GM18498 (cell line): ENCODE data around the gene SNURF.
A peak's percentile ranks its signal among the peaks of the same experiment; 100 is the strongest.
"Not testable (repeated sequence)": the region's sequence is repeated elsewhere in the genome, so short reads cannot be mapped to it uniquely, and the experiment has no call there.

Source experiments
- ATAC-seq: cut with Tn5 transposase; IDR thresholded peaks from one replicate; pipeline ENCODE4 v1.9.1; 2021; ENCODE audit warnings: mild to moderate bottlenecking, moderate library complexity; ENCODE audit not compliant: unreplicated experiment

The SNURF gene, protein sequence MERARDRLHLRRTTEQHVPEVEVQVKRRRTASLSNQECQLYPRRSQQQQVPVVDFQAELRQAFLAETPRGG

GRCh38 chr15:24954783-24955530 is at the start of gene SNURF, which contains the start of gene SNRPN:
SNURF (plus strand) TSS chr15:24954987; CDS start chr15:24955049, 62 bp downstream.
SNRPN (plus strand) TSS chr15:24954987; CDS start chr15:24974454, 19,467 bp downstream.
- peak; percentile 67 for ATAC-seq

- no peak for ATAC-seq
Observed at GRCh38 chr15:24916305-24917009, 38.3 kb upstream of the SNURF start.

DNA sequence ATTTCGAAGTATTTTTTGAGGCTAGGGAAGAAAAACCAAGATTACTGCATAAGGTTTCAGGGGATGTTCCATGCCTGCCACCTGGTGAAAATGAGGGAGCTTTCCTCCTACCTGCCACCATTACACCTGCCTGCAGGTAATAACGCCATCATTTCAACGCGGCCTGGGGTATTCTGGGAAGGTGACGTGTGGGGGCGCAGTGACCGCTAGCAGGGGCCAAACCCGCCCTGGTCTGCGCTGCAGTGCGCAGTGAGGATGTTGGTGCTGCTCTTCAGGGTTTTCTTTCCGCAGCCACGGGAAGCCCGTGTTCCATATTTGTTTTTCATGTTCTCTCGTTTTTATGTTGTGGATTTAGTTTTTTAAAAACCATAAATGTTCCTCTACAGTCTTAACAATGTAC is 37.4 kb upstream of the SNURF start:
- ATAC-seq, result no peak

GRCh38 chr15:24919446-24919845 is 35.3 kb upstream of the SNURF start:
- ATAC-seq, result no peak

DNA sequence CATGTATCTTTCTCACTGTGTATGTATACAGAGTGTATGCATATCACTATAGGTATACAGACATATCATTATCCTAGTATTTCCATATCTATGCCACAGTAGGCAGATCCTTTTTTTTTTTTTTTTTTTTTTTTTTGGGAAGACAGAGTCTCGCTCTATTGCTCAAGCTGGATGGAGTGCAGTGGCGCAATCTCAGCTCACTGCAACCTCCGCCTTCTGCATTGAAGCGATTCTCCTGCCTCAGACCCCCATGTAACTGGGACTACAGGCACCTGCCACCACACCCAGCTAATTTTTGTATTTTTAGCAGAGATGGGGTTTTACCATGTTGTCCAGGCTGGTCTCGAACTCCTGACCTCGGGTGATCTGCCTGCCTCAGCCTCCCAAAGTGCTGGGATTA is 32.0 kb upstream of the SNURF start:
- ATAC-seq, result not testable (repeated sequence)

GRCh38 chr15:24924153-24924552 is 30.6 kb upstream of the SNURF start:
- ATAC-seq, result no peak

- ATAC-seq, result no peak
Observed at GRCh38 chr15:24924621-24925020, 30.2 kb upstream of the SNURF start.

DNA sequence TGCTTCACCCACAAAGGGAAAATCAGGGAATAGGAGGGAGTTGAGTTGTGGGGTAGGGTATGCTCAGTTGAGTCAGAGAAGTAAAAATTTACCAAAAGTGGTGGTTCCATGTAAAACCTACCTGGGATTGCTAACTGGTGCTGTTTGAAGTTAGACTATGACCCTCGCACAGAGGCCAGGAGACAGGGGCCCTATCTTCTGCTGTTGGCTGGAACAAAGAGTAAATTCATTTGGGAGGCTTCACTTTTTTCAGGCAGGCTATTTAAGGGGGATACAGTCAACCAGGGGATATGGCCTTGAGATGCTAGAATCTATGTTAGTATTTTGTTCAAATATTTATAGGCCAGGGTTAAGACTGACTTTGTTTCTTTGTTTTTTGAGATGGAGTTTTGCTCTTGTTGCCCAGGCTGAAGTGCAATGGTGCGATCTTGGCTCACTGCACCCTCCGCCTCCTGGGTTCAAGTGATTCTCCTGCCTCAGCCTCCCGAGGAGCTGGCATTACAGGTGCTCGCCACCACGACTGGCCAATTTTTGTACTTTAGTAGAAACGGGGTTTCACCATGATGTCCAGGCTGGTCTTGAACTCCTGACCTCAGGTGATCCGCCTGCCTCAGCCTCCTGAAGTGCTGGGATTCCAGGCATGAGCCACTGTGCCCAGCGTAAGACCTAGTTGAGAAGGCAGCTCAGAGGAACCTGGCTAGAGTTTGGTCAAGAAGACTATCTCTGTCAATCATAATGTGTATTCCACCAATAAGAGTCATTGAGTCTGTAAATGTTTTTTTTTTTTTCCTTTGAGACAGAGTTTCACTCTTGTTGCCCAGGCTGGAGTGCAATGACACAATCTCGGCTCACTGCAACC is 22.7 kb upstream of the SNURF start:
- not testable (repeated sequence) for ATAC-seq

GRCh38 chr15:24933716-24934115 is 21.1 kb upstream of the SNURF start:
- ATAC-seq, result no peak

- not testable (repeated sequence) for ATAC-seq
Observed at GRCh38 chr15:24938224-24938623, 16.6 kb upstream of the SNURF start.

DNA sequence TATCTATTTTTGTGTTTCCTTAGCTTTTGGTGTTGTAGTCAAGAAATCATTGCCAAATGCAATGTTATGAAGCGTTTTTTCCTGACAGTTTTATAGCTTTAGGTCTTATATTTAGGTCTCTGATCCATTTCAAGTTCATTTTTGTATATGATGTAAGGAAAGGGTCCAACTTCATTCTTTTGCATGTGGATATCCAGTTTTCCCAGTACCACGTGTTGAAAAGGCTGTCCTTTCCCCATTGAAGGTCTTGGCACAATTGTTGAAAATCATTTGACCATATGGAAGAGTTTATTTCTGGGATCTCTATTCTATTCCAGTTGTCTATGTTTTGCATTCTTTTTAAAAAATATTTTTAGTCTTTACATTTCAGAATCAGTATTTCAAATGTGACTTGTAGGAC is 14.6 kb upstream of the SNURF start:
- no peak for ATAC-seq

GRCh38 chr15:24943361-24943760 is 11.4 kb upstream of the SNURF start:
- no peak for ATAC-seq

- ATAC-seq, result no peak
Observed at GRCh38 chr15:24944954-24945353, 9.8 kb upstream of the SNURF start.

DNA sequence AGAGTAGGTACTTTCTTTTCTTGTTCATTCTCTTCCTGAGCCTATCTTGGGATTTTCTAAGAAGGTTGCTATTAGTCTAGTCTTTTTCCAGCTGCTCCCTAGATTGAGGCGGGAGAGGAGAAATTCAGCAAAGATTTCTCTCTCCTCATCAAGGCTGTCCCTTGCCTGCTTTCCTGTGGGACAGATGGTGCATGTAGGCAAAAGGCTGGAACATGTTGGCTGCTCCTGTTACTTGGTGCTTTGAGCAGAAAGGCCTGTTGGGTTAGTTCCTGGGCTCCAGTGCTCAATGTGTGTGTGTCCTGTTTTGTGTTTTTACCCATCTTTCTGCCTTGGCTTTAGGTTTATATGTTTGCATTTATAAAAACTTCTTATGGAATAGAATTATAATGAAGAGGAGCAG is 9.1 kb upstream of the SNURF start:
- no peak for ATAC-seq

GRCh38 chr15:24948495-24948894 is 6.3 kb upstream of the SNURF start:
- no peak for ATAC-seq

DNA sequence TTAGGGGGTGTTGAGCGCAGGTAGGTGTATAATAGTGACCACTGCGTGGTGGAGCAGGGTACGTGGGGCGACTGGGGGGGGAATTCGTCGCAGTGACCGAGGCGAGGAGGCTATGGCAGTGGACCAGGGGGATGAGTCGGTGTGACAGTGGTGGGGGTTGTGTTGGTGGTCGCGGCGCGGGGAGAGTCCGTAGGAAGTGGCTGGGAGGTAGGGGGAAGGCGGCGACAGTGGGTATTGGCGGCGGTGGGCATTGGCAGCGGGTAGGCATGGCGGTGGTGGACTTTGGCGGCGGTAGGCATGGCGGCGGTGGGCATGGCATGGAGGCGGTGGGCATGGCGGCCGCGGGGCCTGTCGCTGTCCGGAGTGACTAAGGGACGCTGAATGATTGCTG is 739 bp downstream of the SNURF start:
- no peak for ATAC-seq

GRCh38 chr15:24956111-24956838 is 1.5 kb downstream of the SNURF start:
- ATAC-seq, result peak; percentile 84

- no peak for ATAC-seq
Observed at GRCh38 chr15:24957691-24958090, 2.9 kb downstream of the SNURF start.

DNA sequence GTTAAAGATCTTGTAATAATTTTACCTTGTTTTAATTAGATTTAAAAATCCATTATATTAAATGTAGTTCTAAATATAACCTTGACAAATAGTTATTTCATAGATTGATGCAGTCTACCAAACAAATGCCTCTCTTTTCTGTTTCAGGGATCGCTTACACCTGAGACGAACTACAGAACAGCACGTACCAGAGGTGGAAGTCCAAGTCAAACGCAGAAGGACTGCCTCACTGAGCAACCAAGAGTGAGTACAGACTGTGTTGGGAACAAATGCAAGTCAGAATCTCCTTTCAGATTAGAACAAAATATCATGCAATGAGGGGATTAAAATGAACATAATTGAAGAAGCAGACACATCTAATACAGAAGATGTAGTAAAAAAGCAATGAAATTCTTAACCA is 7.2 kb downstream of the SNURF start:
- no peak for ATAC-seq

GRCh38 chr15:24962880-24963279 is 8.1 kb downstream of the SNURF start:
- ATAC-seq, result no peak
